ENCODE measurements around the gene FBXL2. TPM values are rescaled to one million over a fixed set of nuclear protein-coding genes. Genes with fewer than 3 reads are reported as not detected.

The FBXL2 gene
- total and polyA plus RNA-seq, 2 of the 4 experiments (the other 2 are of a cell fraction): 15.8 to 21.0 TPM

GRCh38 chr3:33269385-33269784 lies 7.9 kb upstream of the FBXL2 start:
- no peaks in the 10 kb centered on the region for H3K4me1 ChIP-seq (ENCODE audit: control insufficient read depth, insufficient read depth, low read length)
- H2BK120ac ChIP-seq (ENCODE audit: low read depth, low read length): no peak overlapping the region
- ChIA-PET POLR2A (ENCODE audit: unreplicated experiment) (no interaction called here), CTCF (interaction anchor here (0.6 kb wide), 1 partner anchor 41 kb away, joined by 6 read pairs; no protein-coding TSS in a partner anchor)
- no peak overlapping the region for H2AK9ac ChIP-seq (replicated peaks; ENCODE audit: low read depth, low read length, poor library complexity)
- no peak overlapping the region for H4K91ac ChIP-seq (ENCODE audit: insufficient read depth, low read depth, low read length)
- H3K79me1 ChIP-seq (ENCODE audit: low read depth in 1 of 2, low read length in 2 of 2): no peaks in the 10 kb centered on the region
- no peaks in the 10 kb centered on the region for H3K36me3 ChIP-seq (ENCODE audit: control insufficient read depth, insufficient read depth, low read length)
- no peak overlapping the region for H3K23ac ChIP-seq (ENCODE audit: low read depth, low read length)
- no peaks in the 10 kb centered on the region for H4K20me1 ChIP-seq (ENCODE audit: insufficient read depth, low read length)
- no peaks in the 10 kb centered on the region for H3K9me3 ChIP-seq (ENCODE audit: control insufficient read depth, insufficient read depth, low read length)
- H2AK5ac ChIP-seq (ENCODE audit: low read depth, low read length): no peak overlapping the region
- H3K9ac ChIP-seq (ENCODE audit: low read depth, low read length): no peak overlapping the region
- no peak overlapping the region for H2BK5ac ChIP-seq (ENCODE audit: low read depth, low read length, poor library complexity, severe bottlenecking)
- BruUV-seq (replicated peaks): no TSS peak
- no peak overlapping the region for H3K18ac ChIP-seq (ENCODE audit: low read depth, low read length)
- H4K8ac ChIP-seq (ENCODE audit: low read depth in 2 of 2, low read length in 2 of 2): no peak overlapping the region
- in situ Hi-C loops (cut with MboI; ENCODE audit: low sequenced_read_pairs) (no loop called here), dilution Hi-C loops (cut with HindIII; ENCODE audit: low sequenced_read_pairs, unreplicated experiment) (no loop called here), intact Hi-C loops (cut with micrococcal nuclease) (no loop called here)
- H3K4me3 ChIP-seq (ENCODE audit: insufficient read depth, low read depth, low read length): no peak overlapping the region
- no CpG with 5 or more reads among the region's 3 CpGs for WGBS, 2 experiments (ENCODE audit: extremely low coverage in 2 of 2, insufficient read length in 1 of 2)
- no peak overlapping the region for H2BK20ac ChIP-seq (ENCODE audit: low read depth, low read length)
- H3K56ac ChIP-seq (ENCODE audit: extremely low read depth, insufficient read depth, low read length): no peak overlapping the region
- no peak overlapping the region for H3K14ac ChIP-seq (replicated peaks; ENCODE audit: low read depth, low read length)
- H3K27me3 ChIP-seq (ENCODE audit: control insufficient read depth, insufficient read depth, low read length): no peaks in the 10 kb centered on the region
- no peak overlapping the region for H2AFZ ChIP-seq (replicated peaks; ENCODE audit: low read length, poor library complexity)
- no peak overlapping the region for H3K27ac ChIP-seq (ENCODE audit: insufficient read depth, low read length)
- H2BK15ac ChIP-seq (ENCODE audit: low read depth, low read length): no peak overlapping the region
- no peak overlapping the region for H4K5ac ChIP-seq (ENCODE audit: low read depth, low read length)
- H3K4me2 ChIP-seq (ENCODE audit: low read depth, low read length): no peak overlapping the region
- no peak overlapping the region for H3K4ac ChIP-seq (ENCODE audit: low read depth, low read length)
- H3K9me1 ChIP-seq (ENCODE audit: insufficient read depth, low read length): no peaks in the 10 kb centered on the region
- no peak for ATAC-seq (ENCODE audit: low read depth)
- TF ChIP-seq RFX5 (IDR thresholded peaks at IDR 0.05; ENCODE audit: low read depth, low read length): no peak
- peak; percentile 69 for TF ChIP-seq CEBPB (IDR thresholded peaks at IDR 0.05; ENCODE audit: low read depth, low read length)
- no peak for TF ChIP-seq MAZ (IDR thresholded peaks at IDR 0.05; ENCODE audit: borderline replicate concordance, low read depth, low read length)
- no peak for TF ChIP-seq CHD1 (IDR thresholded peaks at IDR 0.05; ENCODE audit: low read depth, low read length)
- DNase-seq: no peak
